HepG2 (cell line): ENCODE data around the gene CASZ1. TPM values are rescaled to one million over a fixed set of nuclear protein-coding genes. Genes with fewer than 3 reads are reported as not detected.

Experiments used
- ATAC-seq: fragments of 200-7000 bp; cut with Tn5 transposase; 3 replicates; pipeline ENCODE4 v1.9.1; 2020; ENCODE audit warnings: mild to moderate bottlenecking, moderate library complexity
- BruUV-seq: library from RNA; stranded (reverse); fragments of 400-500 nt; replicated peaks from 2 replicates; lab custom pipeline; 2021; lab: Mats Ljungman, UMichigan
- CTCF ChIA-PET: fragments of 300-600 bp; formaldehyde crosslinking; extraction: SDS; loops from one replicate; lab custom pipeline; 2021; ENCODE audit warnings: low total read pairs, inconsistent platforms, low intra/inter-chr PET ratio; lab: Yijun Ruan, JAX
- POLR2A ChIA-PET: fragments of 350-600 bp; sonication (Branson Sonifier 250); formaldehyde crosslinking; loops from one replicate; lab custom pipeline; 2020; ENCODE audit warnings: antibody characterized with exemption, inconsistent platforms; lab: Yijun Ruan, JAX
- DNase-seq: peaks from one replicate; pipeline ENCODE4 v3.0.0-alpha.2; 2015; ENCODE audit warnings: low spot score
- FAIRE-seq: peaks from 3 replicates; lab custom pipeline; 2011; peaks lifted over from hg19 to GRCh38; lab: Jason Lieb, UNC
- H2AFZ ChIP-seq: one replicate; pipeline ENCODE4 v1.6.1; 2011; ENCODE audit warnings: low read length, inconsistent platforms
- H3K27ac ChIP-seq: fragments of 300-600 bp; 3 replicates; pipeline ENCODE4 v1.8.0; 2011; ENCODE audit warnings: mixed run types, mild to moderate bottlenecking, mixed read lengths, low read length, inconsistent platforms; ENCODE audit not compliant: insufficient read depth; ENCODE audit errors: extremely low read length
- H3K27me3 ChIP-seq, 2 experiments: fragments of 200-600 bp in 1 of 2; 2 replicates in 1 of 2; 3 replicates in 1 of 2; pipeline versions ENCODE4 v1.6.0 to v1.8.0; 2011; ENCODE audit warnings: low read length in 2 of 2, mild to moderate bottlenecking in 2 of 2, moderate library complexity in 2 of 2, inconsistent platforms in 1 of 2; ENCODE audit not compliant: insufficient read depth in 2 of 2, control insufficient read depth in 1 of 2
- H3K36me3 ChIP-seq, 2 experiments: fragments of 200-600 bp in 1 of 2; replicated peaks in 1 of 2; 2 replicates in 1 of 2; 3 replicates in 1 of 2; pipeline versions ENCODE4 v1.5.1 to v1.8.0; 2011; ENCODE audit warnings: low read length in 2 of 2, inconsistent platforms in 1 of 2; ENCODE audit not compliant: insufficient read depth in 2 of 2, control insufficient read depth in 1 of 2
- H3K4me1 ChIP-seq: 2 replicates; pipeline ENCODE4 v1.5.1; 2012; ENCODE audit warnings: low read length, inconsistent platforms; ENCODE audit not compliant: insufficient read depth
- H3K4me2 ChIP-seq: 2 replicates; pipeline ENCODE4 v1.6.0; 2011; ENCODE audit warnings: low read depth, low read length, inconsistent platforms
- H3K4me3 ChIP-seq, 3 experiments: fragments of 200-600 bp in 1 of 3; sonication (generic), shearing (Covaris generic) in 1 of 3; replicated peaks in 1 of 3; 2 replicates each; pipeline ENCODE4 v1.5.1; 2011 to 2016; ENCODE audit warnings: low read length in 3 of 3, inconsistent platforms in 2 of 3, low read depth in 2 of 3, mild to moderate bottlenecking in 2 of 3, control low read depth in 1 of 3, mixed read lengths in 1 of 3; ENCODE audit not compliant: insufficient read depth in 1 of 3
- H3K79me2 ChIP-seq: one replicate; pipeline ENCODE4 v1.6.1; 2011; ENCODE audit warnings: low read length, inconsistent platforms; ENCODE audit not compliant: insufficient read depth
- H3K9ac ChIP-seq: 2 replicates; pipeline ENCODE4 v1.6.0; 2011; ENCODE audit warnings: mild to moderate bottlenecking, low read depth, low read length, inconsistent platforms; ENCODE audit not compliant: insufficient read depth
- H3K9me3 ChIP-seq: 2 replicates; pipeline ENCODE4 v1.5.1; 2012; ENCODE audit warnings: mild to moderate bottlenecking, low read length
- H4K20me1 ChIP-seq: 2 replicates; pipeline ENCODE4 v1.6.0; 2011; ENCODE audit warnings: inconsistent platforms, mild to moderate bottlenecking, low read length, moderate library complexity; ENCODE audit not compliant: insufficient read depth
- LCORL ChIP-seq, 2 experiments: fragments of 450-650 bp in 1 of 2; sonication (generic) in 1 of 2; formaldehyde crosslinking in 1 of 2; IDR thresholded peaks; 2 replicates each; pipeline versions ENCODE4 v1.5.0 to v1.6.1; 2017 to 2020; ENCODE audit warnings: antibody characterized with exemption in 1 of 2, missing genetic modification reagents in 1 of 2
- ZNF775 ChIP-seq: sonication (generic); formaldehyde crosslinking; IDR thresholded peaks from 2 replicates; pipeline ENCODE4 v1.4.0; 2020; ENCODE audit warnings: missing genetic modification reagents, mild to moderate bottlenecking, moderate library complexity, borderline replicate concordance
- WGBS: methylation state at CpG from one replicate; pipeline ENCODE4 v1.1.6; 2017; ENCODE audit warnings: low lambda C conversion rate; 5-methylcytosine and 5-hydroxymethylcytosine counted together
- in situ Hi-C: cut with HindIII; loops from 2 replicates; pipeline ENCODE4 v1.10.0; 2017; ENCODE audit warnings: low pct_unique_long_range_greater_than_20kb; ENCODE audit not compliant: extremely low pct_ligation_motif_present
- intact Hi-C: fragments of 100-400 bp; cut with micrococcal nuclease; formaldehyde crosslinking; loops from one replicate; pipeline ENCODE4 v1.10.0; 2022; ENCODE audit not compliant: unreplicated experiment
- polyA plus RNA-seq, 8 experiments: library from polyadenylated mRNA; depleted of rRNA in 3 of 8; stranded (reverse) in 7 of 8; unstranded in 1 of 8; fragments of >200 nt; fragmentation: Illumina TruSeq in 4 of 8; extraction: Trizol in 4 of 8; gene quantifications; 2 replicates each; pipeline versions ENCODE4 v1.2.1 to v1.2.3, GENCODE V29; 2011 to 2016; ENCODE audit warnings: low read depth in 4 of 8, missing spikeins in 1 of 8, mixed read lengths in 1 of 8; ENCODE audit not compliant: insufficient read depth in 1 of 8
- total RNA-seq, 5 experiments: library from RNA; depleted of rRNA; stranded (reverse); fragments of >200 nt; fragmentation: Illumina TruSeq; extraction: Trizol; gene quantifications; 2 replicates each; pipeline ENCODE4 v1.2.3, GENCODE V29; 2016; ENCODE audit warnings: low read depth in 1 of 5
- TF ChIP-seq, protein P1 (sequence below): fragments of 450-650 bp; IDR thresholded peaks from 2 replicates; pipeline ENCODE4 v1.6.1; 2016

The CASZ1 gene
- total and polyA plus RNA-seq, 2 of the 13 experiments (the other 11 are each of a cell fraction or from before 2014, with no cell fraction given) = 1.9 to 3.7 TPM

DNA sequence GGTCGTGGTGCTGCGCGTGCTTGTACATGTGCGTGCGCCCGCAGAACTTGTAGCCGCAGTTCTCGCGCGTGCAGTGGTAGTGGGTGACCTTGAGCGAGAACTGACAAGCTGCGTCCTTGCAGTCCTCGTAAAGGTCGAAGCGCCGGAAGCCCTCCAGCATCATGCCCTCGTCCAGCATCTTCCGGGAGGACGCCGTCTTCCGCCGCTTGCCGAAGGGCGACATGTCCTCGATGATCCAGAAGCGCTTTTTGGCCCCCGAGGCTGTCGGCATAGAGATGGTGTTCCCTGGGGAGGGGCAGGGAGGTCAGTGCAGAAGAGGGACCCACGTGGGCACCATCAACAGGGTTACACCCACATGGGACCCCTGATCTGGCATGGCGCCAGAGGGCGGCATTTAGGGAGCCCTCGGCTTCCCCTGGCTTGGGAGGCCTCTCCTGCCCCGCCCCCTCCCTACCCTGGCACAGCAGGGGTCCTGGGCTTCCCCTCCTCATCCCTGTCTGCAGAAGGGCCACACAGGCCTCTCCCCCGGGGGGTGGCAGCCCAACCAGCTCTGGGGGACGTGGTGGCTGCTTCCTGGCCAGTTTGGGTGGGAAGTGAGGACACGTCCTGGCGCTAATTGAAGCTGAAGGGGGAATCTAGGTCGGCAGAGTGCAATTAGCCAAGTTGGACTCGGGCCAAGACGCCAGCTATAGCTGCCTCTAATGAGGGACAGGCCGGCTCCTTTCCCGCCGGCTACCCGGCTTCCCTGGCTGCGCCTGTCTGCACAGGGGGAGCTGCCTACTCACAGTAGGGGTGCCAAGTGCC, 156.5 kb downstream of the CASZ1 start:
- Histone ChIP-seq H2AFZ (no peak overlapping the region), H3K27ac (no peak overlapping the region), H3K4me1 (peaks cover 13% of the 10 kb centered on the region), H3K27me3 (no peaks in the 10 kb centered on the region; a peak in 1 of 5 replicates), H3K4me2 (no peak overlapping the region)
- WGBS = 95% methylated on average over 29 of the region's 45 CpGs
- BruUV-seq = no TSS peak
- FAIRE-seq = no peak
- CTCF ChIA-PET = no interaction called here
- in situ Hi-C loops = no loop called here
- TF ChIP-seq ZNF775 (CRISPR knock-in tag) (no peak), LCORL (IDR thresholded peaks at IDR 0.05) (peak; percentile 68), LCORL (CRISPR knock-in tag; IDR thresholded peaks at IDR 0.05) (no peak)
- TF ChIP-seq, all 625 proteins: peak for 1
- H4K20me1 ChIP-seq = no peaks in the 10 kb centered on the region
- no peaks in the 10 kb centered on the region for H3K9me3 ChIP-seq
- ATAC-seq (no peak), DNase-seq (no peak)
- POLR2A ChIA-PET = no interaction called here
- no peak overlapping the region for H3K4me3 ChIP-seq
- intact Hi-C loops = no loop called here
- H3K79me2 ChIP-seq = no peaks in the 10 kb centered on the region
- no peak overlapping the region for H3K9ac ChIP-seq
- no peaks in the 10 kb centered on the region for H3K36me3 ChIP-seq

DNA sequence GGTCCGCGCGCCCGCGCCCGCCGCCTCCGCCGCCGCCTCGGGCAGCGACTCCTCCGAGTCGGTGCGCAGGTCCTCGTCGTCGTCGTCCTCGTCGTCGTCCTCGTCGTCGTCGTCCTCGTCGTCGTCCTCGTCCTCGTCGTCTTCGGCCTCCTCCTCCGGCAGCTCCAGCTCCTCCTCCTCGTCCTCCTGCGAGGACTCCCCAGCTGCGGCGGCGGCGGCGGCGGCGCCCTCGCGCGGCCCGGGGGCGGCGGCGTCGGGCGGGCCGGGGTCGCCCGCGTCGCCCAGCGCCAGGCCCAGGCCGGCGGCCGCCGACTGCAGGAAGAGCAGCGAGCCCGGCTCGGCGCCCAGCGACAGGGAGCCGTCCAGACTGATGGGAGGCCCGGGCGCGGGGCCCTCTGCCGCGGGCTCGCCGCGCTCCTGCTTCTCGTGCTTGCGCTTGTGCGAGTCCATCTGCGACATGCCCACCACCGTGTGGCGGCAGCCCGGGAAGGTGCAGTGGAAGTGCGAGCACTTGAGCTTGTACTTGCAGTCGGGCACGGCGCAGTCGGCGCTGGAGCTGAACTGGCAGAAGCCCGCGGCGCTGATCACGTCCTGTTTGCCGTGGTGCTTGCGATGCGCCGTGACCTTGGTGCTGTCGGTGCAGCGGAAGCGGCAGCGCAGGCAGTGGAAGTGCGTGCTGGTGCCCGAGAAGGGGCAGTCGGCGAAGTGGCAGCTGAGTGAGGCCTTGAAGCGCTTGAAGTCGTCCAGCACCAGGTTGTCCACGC, 157.3 kb downstream of the CASZ1 start:
- Histone ChIP-seq H3K27ac (no peak overlapping the region), H3K4me1 (peaks cover 13% of the 10 kb centered on the region), H3K36me3 (no peaks in the 10 kb centered on the region), H3K4me2 (no peak overlapping the region), H3K27me3 (no peaks in the 10 kb centered on the region; a peak in 1 of 5 replicates), H4K20me1 (no peaks in the 10 kb centered on the region), H3K9me3 (no peaks in the 10 kb centered on the region), H2AFZ (no peak overlapping the region), H3K79me2 (no peaks in the 10 kb centered on the region), H3K4me3 (no peak overlapping the region), H3K9ac (no peak overlapping the region)
- WGBS = 96% methylated on average over 90 of the region's 108 CpGs
- TF ChIP-seq, protein P1, sequence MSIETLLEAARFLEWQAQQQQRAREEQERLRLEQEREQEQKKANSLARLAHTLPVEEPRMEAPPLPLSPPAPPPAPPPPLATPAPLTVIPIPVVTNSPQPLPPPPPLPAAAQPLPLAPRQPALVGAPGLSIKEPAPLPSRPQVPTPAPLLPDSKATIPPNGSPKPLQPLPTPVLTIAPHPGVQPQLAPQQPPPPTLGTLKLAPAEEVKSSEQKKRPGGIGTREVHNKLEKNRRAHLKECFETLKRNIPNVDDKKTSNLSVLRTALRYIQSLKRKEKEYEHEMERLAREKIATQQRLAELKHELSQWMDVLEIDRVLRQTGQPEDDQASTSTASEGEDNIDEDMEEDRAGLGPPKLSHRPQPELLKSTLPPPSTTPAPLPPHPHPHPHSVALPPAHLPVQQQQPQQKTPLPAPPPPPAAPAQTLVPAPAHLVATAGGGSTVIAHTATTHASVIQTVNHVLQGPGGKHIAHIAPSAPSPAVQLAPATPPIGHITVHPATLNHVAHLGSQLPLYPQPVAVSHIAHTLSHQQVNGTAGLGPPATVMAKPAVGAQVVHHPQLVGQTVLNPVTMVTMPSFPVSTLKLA = no peak
- FAIRE-seq (no peak), DNase-seq (no peak), ATAC-seq (no peak)
- BruUV-seq = no TSS peak
- intact Hi-C loops = no loop called here
- POLR2A ChIA-PET = no interaction called here
- in situ Hi-C loops = no loop called here
- CTCF ChIA-PET = no interaction called here
